GM08714 (cell line): ENCODE data around the gene EHMT1.
"Not testable (repeated sequence)": the region's sequence is repeated elsewhere in the genome, so short reads cannot be mapped to it uniquely, and the experiment has no call there.

Source experiments
- H3K4me3 ChIP-seq: fragments of 200-500 bp; sonication (Bioruptor generic); 2 replicates; pipeline ENCODE4 v1.5.1; 2014; ENCODE audit warnings: mild to moderate bottlenecking, low read length, inconsistent platforms
- ZNF274 ChIP-seq: IDR thresholded peaks from 2 replicates; pipeline ENCODE4 v1.6.1; 2012; ENCODE audit warnings: mild to moderate bottlenecking, low read depth, low read length

EHMT1 gene

DNA sequence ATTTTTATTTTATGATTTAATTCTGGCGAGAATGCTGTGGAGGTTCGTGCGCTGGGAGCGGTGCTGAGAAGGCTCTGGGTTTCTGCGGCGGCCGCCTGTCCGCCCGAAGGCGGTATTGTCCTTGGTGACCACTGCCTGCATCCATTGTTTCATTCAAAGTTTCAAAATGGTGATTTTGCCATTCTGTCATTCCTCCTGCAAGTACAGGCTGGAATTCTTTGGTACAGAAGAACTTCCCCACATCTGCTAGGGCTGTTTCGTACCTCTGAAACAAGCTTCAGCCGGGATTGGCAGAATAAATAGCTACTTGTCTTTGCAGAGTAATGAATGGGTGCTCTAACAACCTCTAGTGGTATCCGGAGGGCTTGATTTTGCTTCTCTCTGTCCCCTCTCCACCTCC lies 146.2 kb downstream of the EHMT1 start:
- H3K4me3 ChIP-seq, result no peak overlapping the region
- no peak for TF ChIP-seq ZNF274

DNA sequence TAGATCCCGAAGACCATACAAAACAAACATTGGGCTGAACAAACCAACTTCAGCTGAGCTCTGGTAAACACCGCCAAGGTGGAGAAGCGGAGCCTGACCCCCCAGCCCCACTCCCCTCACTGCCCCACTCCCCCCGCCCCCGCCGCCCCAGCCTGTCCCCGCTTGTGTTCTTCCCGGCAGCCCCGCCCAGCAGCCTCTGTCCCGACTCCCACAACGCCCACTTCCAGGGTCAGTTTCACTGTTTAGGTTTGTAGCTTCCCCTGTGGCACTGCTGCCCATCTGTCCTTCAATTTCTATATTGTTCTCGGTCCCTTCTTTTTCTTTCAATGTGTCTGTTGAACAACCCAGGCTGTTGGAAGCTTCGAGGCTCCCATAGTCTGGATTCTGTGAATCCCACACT lies 146.7 kb downstream of the EHMT1 start:
- H3K4me3 ChIP-seq, result no peak overlapping the region
- no peak for TF ChIP-seq ZNF274

DNA sequence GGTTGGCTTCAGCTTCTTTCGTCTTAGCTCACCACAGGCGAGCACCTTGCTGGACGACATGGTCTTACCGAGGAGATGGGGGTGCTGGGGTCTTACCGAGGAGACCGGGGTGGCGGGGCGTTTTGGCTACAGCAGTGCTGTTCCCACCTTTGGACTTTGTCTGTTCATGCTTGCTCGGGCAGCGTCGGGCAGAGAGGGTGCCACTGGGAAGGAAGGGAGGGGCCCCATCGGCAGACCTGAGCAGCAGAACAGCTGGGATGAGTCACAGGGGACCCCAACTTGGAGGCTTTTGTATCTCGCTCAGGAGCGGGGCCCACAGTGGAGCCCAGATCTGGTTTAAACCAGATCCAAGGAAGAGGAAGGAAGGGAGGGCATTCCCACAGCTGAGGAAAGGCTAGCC lies 152.8 kb downstream of the EHMT1 start:
- no peak overlapping the region for H3K4me3 ChIP-seq
- TF ChIP-seq ZNF274, result no peak

GRCh38 chr9:137772281-137772873 lies 153.6 kb downstream of the EHMT1 start:
- TF ChIP-seq ZNF274, result no peak

GRCh38 chr9:137774775-137775386 lies 156.1 kb downstream of the EHMT1 start:
- TF ChIP-seq ZNF274, result no peak
- H3K4me3 ChIP-seq, result no peak overlapping the region

More at GRCh38 chr9:137772281-137772873, 153.6 kb downstream of the EHMT1 start:
- no peak overlapping the region for H3K4me3 ChIP-seq

GRCh38 chr9:137776306-137776995 lies 157.6 kb downstream of the EHMT1 start:
- TF ChIP-seq ZNF274, result no peak

GRCh38 chr9:137777761-137778160 lies 159.0 kb downstream of the EHMT1 start:
- TF ChIP-seq ZNF274, result no peak
- H3K4me3 ChIP-seq, result no peak overlapping the region

More at GRCh38 chr9:137776306-137776995, 157.6 kb downstream of the EHMT1 start:
- H3K4me3 ChIP-seq, result no peak overlapping the region

DNA sequence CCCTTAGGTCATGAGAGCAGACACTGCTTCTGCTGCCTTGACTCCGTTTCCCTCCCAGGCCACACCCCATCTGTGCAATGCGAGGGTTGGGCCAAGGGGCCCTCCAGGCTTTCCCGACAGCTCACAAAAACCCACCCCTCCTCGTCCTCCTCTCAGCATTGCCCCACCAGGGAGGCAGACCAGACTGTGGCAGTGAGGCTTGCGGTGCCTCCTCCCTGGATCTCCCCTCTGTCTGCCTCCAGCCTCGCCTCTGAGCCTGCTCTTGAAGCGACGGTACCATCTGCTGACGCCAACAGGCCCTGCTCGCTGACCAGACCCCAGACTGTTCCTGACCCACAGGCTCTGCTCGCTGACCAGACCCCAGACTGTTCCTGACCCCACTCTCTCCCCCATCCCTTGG lies 159.5 kb downstream of the EHMT1 start:
- TF ChIP-seq ZNF274, result no peak
- H3K4me3 ChIP-seq, result no peak overlapping the region

DNA sequence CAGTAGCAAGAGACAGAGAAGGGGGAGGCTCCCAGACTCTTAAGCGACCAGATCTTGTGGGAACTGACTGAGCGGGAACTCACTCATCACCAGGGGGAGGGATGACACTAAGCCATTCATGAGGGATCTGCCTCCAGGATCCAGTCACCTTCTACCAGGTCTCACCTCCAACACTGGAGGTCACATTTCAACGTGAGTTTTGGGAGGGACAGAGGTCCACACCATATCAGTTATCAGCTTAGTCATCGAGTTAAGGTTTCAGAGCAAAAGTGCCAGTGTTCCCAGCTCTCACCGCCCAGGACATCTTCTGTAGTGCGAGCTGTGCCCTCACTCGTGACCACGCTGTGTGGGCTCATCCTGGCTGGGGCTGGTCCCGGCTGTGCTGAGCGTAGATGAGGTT lies 160.1 kb downstream of the EHMT1 start:
- no peak for TF ChIP-seq ZNF274
- no peak overlapping the region for H3K4me3 ChIP-seq

DNA sequence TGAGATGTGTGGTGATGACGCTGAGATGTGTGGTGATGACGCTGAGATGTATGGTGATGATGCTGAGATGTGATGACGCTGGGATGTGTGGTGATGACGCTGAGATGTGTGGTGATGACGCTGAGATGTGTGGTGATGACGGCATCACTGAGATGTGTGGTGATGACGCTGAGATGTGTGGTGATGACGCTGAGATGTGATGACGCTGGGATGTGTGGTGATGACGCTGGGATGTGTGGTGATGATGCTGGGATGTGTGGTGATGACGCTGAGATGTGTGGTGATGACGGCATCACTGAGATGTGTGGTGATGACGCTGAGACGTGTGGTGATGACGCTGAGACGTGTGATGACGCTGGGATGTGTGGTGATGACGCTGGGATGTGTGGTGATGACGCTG lies 161.2 kb downstream of the EHMT1 start:
- H3K4me3 ChIP-seq, result not testable (repeated sequence)

DNA sequence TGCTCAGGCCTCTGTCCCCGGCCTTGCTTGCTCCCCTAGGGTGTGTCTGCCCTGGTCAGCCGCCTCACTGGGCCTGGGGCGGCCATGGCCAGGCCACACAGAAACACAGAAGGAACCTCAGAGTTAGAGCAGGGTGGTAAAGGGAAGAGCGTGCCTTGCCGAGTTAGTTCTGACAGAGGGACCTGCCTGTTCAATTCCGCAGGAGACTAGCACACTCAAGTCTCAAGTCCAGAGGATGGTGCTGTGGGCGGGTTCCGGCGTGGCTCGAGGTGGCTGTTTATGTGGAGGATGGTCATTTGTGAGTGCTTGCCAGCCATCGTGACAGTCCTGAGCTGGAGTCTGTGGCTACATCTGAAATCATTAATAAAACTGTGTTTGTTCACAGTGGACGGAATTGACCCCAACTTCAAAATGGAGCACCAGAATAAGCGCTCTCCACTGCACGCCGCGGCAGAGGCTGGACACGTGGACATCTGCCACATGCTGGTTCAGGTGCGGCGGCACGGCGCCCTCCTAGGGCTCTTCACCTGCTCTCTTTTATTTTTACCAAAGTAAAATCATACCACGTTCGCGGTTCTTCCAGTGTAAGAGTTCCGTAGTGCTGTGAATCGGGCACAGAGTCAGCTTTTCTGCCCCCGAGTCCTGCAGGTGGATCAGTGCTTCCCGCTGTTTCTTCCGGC lies 163.2 kb downstream of the EHMT1 start:
- no peak overlapping the region for H3K4me3 ChIP-seq
- no peak for TF ChIP-seq ZNF274

DNA sequence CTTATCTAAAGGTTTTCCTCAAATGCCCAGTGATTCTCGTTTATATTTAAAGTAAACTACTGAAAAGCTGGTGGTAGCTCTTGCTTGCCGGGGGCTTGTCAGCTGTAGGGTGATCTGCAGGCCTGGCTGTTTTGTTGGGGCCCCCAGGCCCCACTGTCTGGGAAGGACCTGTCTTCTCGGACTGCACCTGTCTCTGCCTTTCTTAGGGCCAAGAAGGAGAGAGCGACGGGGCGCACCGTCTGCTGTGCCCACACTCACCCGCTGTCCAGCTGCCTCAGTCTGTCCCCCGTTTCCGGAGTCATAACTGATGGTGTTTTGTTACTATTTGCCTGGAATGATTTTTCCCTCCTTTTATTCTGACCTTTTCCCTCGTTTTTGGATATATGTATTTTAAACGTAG lies 164.7 kb downstream of the EHMT1 start:
- no peak for TF ChIP-seq ZNF274
- no peak overlapping the region for H3K4me3 ChIP-seq

GRCh38 chr9:137784046-137784445 lies 165.2 kb downstream of the EHMT1 start:
- H3K4me3 ChIP-seq, result no peak overlapping the region
- TF ChIP-seq ZNF274, result no peak

DNA sequence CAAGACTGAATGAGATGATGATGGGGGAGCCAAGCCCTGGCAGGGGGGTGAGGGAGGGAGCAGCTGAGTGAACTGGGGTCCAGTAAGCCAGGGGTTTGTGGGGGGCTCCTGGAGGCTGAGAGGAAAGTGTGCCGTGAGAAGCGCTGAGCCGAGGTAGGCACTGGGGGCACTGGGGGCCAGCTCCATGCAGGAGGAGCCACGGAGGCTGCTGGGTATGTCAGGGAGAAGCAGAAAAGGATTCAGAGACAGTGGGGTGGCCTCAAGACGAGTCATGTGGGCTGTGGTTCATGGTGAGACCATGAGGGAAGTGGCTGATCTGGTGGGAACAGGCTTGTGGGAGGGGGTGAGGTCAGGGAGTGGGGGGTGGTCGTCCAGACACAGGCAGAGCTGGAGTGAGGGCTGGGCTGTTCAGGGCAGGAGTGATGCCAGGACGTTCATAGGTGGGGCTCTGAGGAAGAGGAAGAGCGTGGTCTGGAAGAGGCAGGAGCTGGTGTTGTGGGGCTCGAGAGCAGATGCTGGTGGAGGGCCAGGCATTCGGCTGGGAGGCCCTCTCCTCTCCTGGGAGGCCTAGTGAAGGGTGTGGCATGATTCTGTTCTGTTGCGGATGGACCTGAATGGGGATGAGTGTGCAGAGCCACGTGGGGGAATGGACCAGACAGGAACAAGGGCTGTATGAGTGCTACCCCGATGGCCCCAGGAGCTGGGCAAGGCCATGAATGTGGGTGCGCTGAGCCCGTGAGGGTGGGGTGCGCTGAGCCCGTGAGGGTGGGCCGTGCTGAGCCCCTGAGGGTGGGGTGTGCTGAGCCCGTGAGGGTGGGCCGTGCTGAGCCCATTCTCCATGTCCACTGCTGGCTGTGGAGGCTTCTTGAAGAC lies 166.1 kb downstream of the EHMT1 start:
- TF ChIP-seq ZNF274, result no peak
- H3K4me3 ChIP-seq, result no peak overlapping the region
